CD14-positive monocyte (primary cell): Measurements from ENCODE around the gene SERPINE1. TPM values are rescaled to one million over a fixed set of nuclear protein-coding genes. Genes with fewer than 3 reads are reported as not detected.

Experiments
- DNase-seq, 3 donors: peaks; one replicate each; pipeline ENCODE4 v3.0.0-alpha.2; 2011 to 2022
- H2AFZ ChIP-seq: 2 replicates; pipeline ENCODE4 v1.6.0; 2012; ENCODE audit warnings: mild to moderate bottlenecking, low read depth, low read length, inconsistent platforms; ENCODE audit not compliant: insufficient read depth, poor library complexity, severe bottlenecking
- H3K27ac ChIP-seq, 2 donors: 1 replicate in 1 of 2; 2 replicates in 1 of 2; pipeline ENCODE4 v1.5.1; 2012 to 2013; ENCODE audit warnings: low read length in 2 of 2, control low read depth in 1 of 2, inconsistent platforms in 1 of 2, low read depth in 1 of 2, mild to moderate bottlenecking in 1 of 2
- H3K27me3 ChIP-seq, 2 donors: one replicate each; pipeline versions ENCODE4 v1.6.0 to v1.6.1; 2011 to 2013; ENCODE audit warnings: low read length in 2 of 2; ENCODE audit not compliant: control insufficient read depth in 2 of 2, insufficient read depth in 2 of 2
- H3K36me3 ChIP-seq, 2 donors: replicated peaks in 1 of 2; 1 replicate in 1 of 2; 2 replicates in 1 of 2; pipeline versions ENCODE4 v1.5.1 to v1.6.1; 2012 to 2013; ENCODE audit warnings: low read length in 2 of 2, control low read depth in 1 of 2, inconsistent platforms in 1 of 2, mild to moderate bottlenecking in 1 of 2; ENCODE audit not compliant: insufficient read depth in 2 of 2, control insufficient read depth in 1 of 2
- H3K4me1 ChIP-seq, 2 donors: 1 replicate in 1 of 2; 2 replicates in 1 of 2; pipeline versions ENCODE4 v1.5.1 to v1.6.1; 2012 to 2013; ENCODE audit warnings: low read length in 2 of 2, control low read depth in 1 of 2, inconsistent platforms in 1 of 2, mild to moderate bottlenecking in 1 of 2, moderate library complexity in 1 of 2; ENCODE audit not compliant: insufficient read depth in 2 of 2, control insufficient read depth in 1 of 2
- H3K4me2 ChIP-seq: replicated peaks from 2 replicates; pipeline ENCODE3; 2012; ENCODE audit warnings: low read length, moderate library complexity, mild to moderate bottlenecking; ENCODE audit not compliant: poor library complexity, severe bottlenecking; ENCODE audit errors: extremely low read depth
- H3K4me3 ChIP-seq, 3 experiments: fragments of 200-600 bp in 1 of 3; sonication (generic) in 1 of 3; replicated peaks in 1 of 3; 1 replicate in 2 of 3; 2 replicates in 1 of 3; pipeline ENCODE4 v1.5.1; 2011 to 2013; ENCODE audit warnings: low read length in 3 of 3, mild to moderate bottlenecking in 3 of 3, control low read depth in 2 of 3, low read depth in 2 of 3, inconsistent platforms in 1 of 3, moderate library complexity in 1 of 3
- H3K79me2 ChIP-seq: 2 replicates; pipeline ENCODE4 v1.6.0; 2012; ENCODE audit warnings: mild to moderate bottlenecking, control low read depth, inconsistent platforms, low read length, moderate library complexity; ENCODE audit not compliant: insufficient read depth
- H3K9ac ChIP-seq: 2 replicates; pipeline ENCODE4 v1.6.0; 2017; ENCODE audit warnings: low read length, mild to moderate bottlenecking; ENCODE audit not compliant: insufficient read depth, poor library complexity, severe bottlenecking
- H3K9me3 ChIP-seq, 2 donors: replicated peaks in 1 of 2; 1 replicate in 1 of 2; 2 replicates in 1 of 2; pipeline versions ENCODE4 v1.5.1 to v1.6.1; 2012 to 2013; ENCODE audit warnings: low read length in 2 of 2, control low read depth in 1 of 2; ENCODE audit not compliant: control insufficient read depth in 1 of 2, insufficient read depth in 1 of 2
- H4K20me1 ChIP-seq: 2 replicates; pipeline ENCODE4 v1.6.0; 2012; ENCODE audit warnings: mild to moderate bottlenecking, low read length, control low read depth, moderate library complexity; ENCODE audit not compliant: insufficient read depth
- H3K27ac Mint-ChIP-seq, 7 donors: one replicate each; pipeline ENCODE4 v1.8.0; 2020; ENCODE audit warnings: mild to moderate bottlenecking in 7 of 7, mixed read lengths in 7 of 7, moderate library complexity in 6 of 7, inconsistent platforms in 2 of 7
- H3K27me3 Mint-ChIP-seq, 3 donors: one replicate each; pipeline ENCODE4 v1.8.0; 2021 to 2022; ENCODE audit warnings: low read depth in 3 of 3, mild to moderate bottlenecking in 3 of 3, mixed read lengths in 3 of 3, moderate library complexity in 3 of 3, inconsistent platforms in 1 of 3
- H3K36me3 Mint-ChIP-seq, 2 donors: one replicate each; pipeline ENCODE4 v1.8.0; 2020; ENCODE audit warnings: mixed read lengths in 2 of 2, inconsistent platforms in 1 of 2, mild to moderate bottlenecking in 1 of 2
- H3K4me1 Mint-ChIP-seq: one replicate; pipeline ENCODE4 v1.8.0; 2020; ENCODE audit warnings: mild to moderate bottlenecking, mixed read lengths
- H3K4me3 Mint-ChIP-seq, 2 donors: one replicate each; pipeline ENCODE4 v1.8.0; 2020; ENCODE audit warnings: mild to moderate bottlenecking in 2 of 2, mixed read lengths in 2 of 2, moderate library complexity in 1 of 2
- H3K9me3 Mint-ChIP-seq, 7 donors: one replicate each; pipeline ENCODE4 v1.8.0; 2020 to 2022; ENCODE audit warnings: mixed read lengths in 7 of 7, mild to moderate bottlenecking in 6 of 7, moderate library complexity in 6 of 7, inconsistent platforms in 2 of 7
- CTCF ChIP-seq: fragments of 200-600 bp; IDR thresholded peaks from one replicate; pipeline ENCODE4 v1.8.0; 2022; ENCODE audit warnings: antibody characterized with exemption, mild to moderate bottlenecking
- WGBS: methylation state at CpG from one replicate; pipeline ENCODE4 v1.1.5; 2013; ENCODE audit warnings: missing lambda C conversion rate; ENCODE audit not compliant: insufficient coverage; 5-methylcytosine and 5-hydroxymethylcytosine counted together
- intact Hi-C, 2 donors: fragments of 100-400 bp; cut with micrococcal nuclease; formaldehyde crosslinking; loops; one replicate each; pipeline versions ENCODE4 v1.15.0 to v1.15.1; 2023
- polyA plus RNA-seq, 3 donors: library from polyadenylated mRNA; depleted of rRNA in 1 of 3; unstranded in 2 of 3; stranded (reverse) in 1 of 3; fragments of 300-500 nt in 2 of 3; fragments of >200 nt in 1 of 3; fragmentation: Illumina TruSeq in 2 of 3; gene quantifications; 1 replicate in 2 of 3; 2 replicates in 1 of 3; pipeline ENCODE4 v1.2.3, GENCODE V29; 2012 to 2021

Gene SERPINE1
- polyA plus RNA-seq, 3 donors: 0.07 to 0.21 (median 0.16) TPM

- peaks cover 15 to 23% of the 10 kb centered on the region in 2 donors for H3K4me1 ChIP-seq
- intact Hi-C loops: no loop called here
- H3K9me3 ChIP-seq: no peaks in the 10 kb centered on the region
- H3K27ac ChIP-seq: no peak overlapping the region
- no peaks in the 10 kb centered on the region for H3K9me3 Mint-ChIP-seq
- no peaks in the 10 kb centered on the region for H3K36me3 Mint-ChIP-seq
- DNase-seq: no peak
- 92% methylated on average over 7 of the region's 7 CpGs for WGBS
- peaks cover 5 to 10% (median 9%) of the 10 kb centered on the region in 3 donors for H3K27me3 Mint-ChIP-seq
- no peak for TF ChIP-seq CTCF
- H3K9ac ChIP-seq: no peak overlapping the region
- H3K4me3 Mint-ChIP-seq: no peak overlapping the region
- H3K27ac Mint-ChIP-seq: peak overlapping the region in 2 of 7 donors; percentile 53 to 72
- no peaks in the 10 kb centered on the region for H4K20me1 ChIP-seq
- H3K27me3 ChIP-seq: no peaks in the 10 kb centered on the region
- no peaks in the 10 kb centered on the region for H3K36me3 ChIP-seq
- no peaks in the 10 kb centered on the region for H3K79me2 ChIP-seq
- H3K4me2 ChIP-seq: no peak overlapping the region
- H3K4me3 ChIP-seq: no peak overlapping the region
- H3K4me1 Mint-ChIP-seq: peaks cover 17% of the 10 kb centered on the region
- H2AFZ ChIP-seq: no peak overlapping the region
Observed at GRCh38 chr7:101108961-101109360, 17.9 kb upstream of the SERPINE1 start.

- H3K79me2 ChIP-seq: no peaks in the 10 kb centered on the region
- H3K27ac Mint-ChIP-seq: no peak overlapping the region
- no peak overlapping the region for H3K27ac ChIP-seq
- no peak overlapping the region for H3K4me2 ChIP-seq
- H4K20me1 ChIP-seq: no peaks in the 10 kb centered on the region
- no peak overlapping the region for H3K4me3 ChIP-seq
- peaks cover 15 to 23% of the 10 kb centered on the region in 2 donors for H3K4me1 ChIP-seq
- no peak for DNase-seq
- H3K36me3 Mint-ChIP-seq: no peaks in the 10 kb centered on the region
- 98% methylated on average over 4 of the region's 6 CpGs for WGBS
- H3K27me3 Mint-ChIP-seq: peaks cover 5 to 12% (median 8%) of the 10 kb centered on the region in 3 donors
- intact Hi-C loops: no loop called here
- H3K4me1 Mint-ChIP-seq: peaks cover 17% of the 10 kb centered on the region
- H3K9me3 Mint-ChIP-seq: no peaks in the 10 kb centered on the region
- no peaks in the 10 kb centered on the region for H3K9me3 ChIP-seq
- no peak for TF ChIP-seq CTCF
- H3K27me3 ChIP-seq: no peaks in the 10 kb centered on the region
- H2AFZ ChIP-seq: no peak overlapping the region
- H3K4me3 Mint-ChIP-seq: no peak overlapping the region
- no peaks in the 10 kb centered on the region for H3K36me3 ChIP-seq
- no peak overlapping the region for H3K9ac ChIP-seq
Observed at GRCh38 chr7:101109368-101109767, 17.5 kb upstream of the SERPINE1 start.
